ENCODE data around the gene SEC24B. TPM values are rescaled to one million over a fixed set of nuclear protein-coding genes. Genes with fewer than 3 reads are reported as not detected.

The SEC24B gene
- 33.4 TPM for total RNA-seq

GRCh38 chr4:109433205-109434006 is at the start of gene SEC24B:
Gene SEC24B (plus strand): TSS chr4:109433815. CDS start chr4:109433870, 55 bp downstream.

GRCh38 chr4:109559983-109560686 is 126.5 kb downstream of the SEC24B start, which contains the start of gene MCUB:
Gene MCUB (plus strand): TSS chr4:109560246. CDS start chr4:109560338, 92 bp downstream.

Small RNA genes lying within 50 kb of the gene (small RNA-seq; reads per million reads assigned to genes)
- gene MIR576 (3.1 reads per million, percentile 90 among the genes with 10 or more reads in this experiment), gene RN7SL55P (not detected)

Other genes with a start within 250 kb of the SEC24B start
- gene COL25A1, start 131.2 kb upstream of the SEC24B start, total RNA-seq = 62.1 TPM
- gene MCUB, start 126.4 kb downstream of the SEC24B start, total RNA-seq = 14.8 TPM

Data from diencephalon (tissue), 1 donor.